DOHH2 (cell line): ENCODE measurements around the gene ZNF860.

Experiments
- H3F3A ChIP-seq: fragments of 200-600 bp; sonication (generic), shearing (Covaris generic); 2 replicates; pipeline ENCODE4 v1.6.0; 2016; ENCODE audit warnings: antibody characterized with exemption, mild to moderate bottlenecking; ENCODE audit not compliant: control insufficient read depth, insufficient read depth
- H3K27ac ChIP-seq: fragments of 200-600 bp; sonication (generic); 2 replicates; pipeline ENCODE4 v1.5.1; 2014; ENCODE audit warnings: low read depth, mild to moderate bottlenecking, low read length, moderate library complexity
- H3K27me3 ChIP-seq: fragments of 200-600 bp; sonication (generic); 2 replicates; pipeline ENCODE4 v1.6.1; 2014; ENCODE audit warnings: mild to moderate bottlenecking, low read length, mixed read lengths; ENCODE audit not compliant: control insufficient read depth
- H3K36me3 ChIP-seq: fragments of 200-600 bp; sonication (generic); 2 replicates; pipeline ENCODE4 v1.6.1; 2014; ENCODE audit warnings: mild to moderate bottlenecking, low read length, moderate library complexity, mixed read lengths; ENCODE audit not compliant: control insufficient read depth
- H3K4me1 ChIP-seq: fragments of 200-600 bp; sonication (generic); 2 replicates; pipeline ENCODE4 v1.6.1; 2014; ENCODE audit warnings: mild to moderate bottlenecking, low read length, mixed read lengths; ENCODE audit not compliant: control insufficient read depth
- H3K4me2 ChIP-seq: fragments of 200-600 bp; sonication (generic); 2 replicates; pipeline ENCODE4 v1.6.0; 2014; ENCODE audit warnings: mild to moderate bottlenecking, low read length, moderate library complexity
- H3K4me3 ChIP-seq: fragments of 200-600 bp; sonication (generic); 2 replicates; pipeline ENCODE4 v1.5.1; 2014; ENCODE audit warnings: mild to moderate bottlenecking, low read length, mixed read lengths
- H3K79me2 ChIP-seq: fragments of 200-600 bp; sonication (generic); 2 replicates; pipeline ENCODE4 v1.6.1; 2014; ENCODE audit warnings: mild to moderate bottlenecking, low read length, mixed read lengths; ENCODE audit not compliant: control insufficient read depth
- H3K9me2 ChIP-seq: fragments of 200-600 bp; sonication (generic); replicated peaks from 2 replicates; pipeline ENCODE4 v1.6.1; 2014; ENCODE audit warnings: mild to moderate bottlenecking, low read length, mixed read lengths; ENCODE audit not compliant: control insufficient read depth
- H3K9me3 ChIP-seq: fragments of 200-600 bp; sonication (generic); 2 replicates; pipeline ENCODE4 v1.6.1; 2014; ENCODE audit warnings: antibody characterized with exemption, low read length, mixed read lengths; ENCODE audit not compliant: control insufficient read depth, insufficient read depth
- H4K20me1 ChIP-seq: fragments of 200-600 bp; sonication (generic); 2 replicates; pipeline ENCODE4 v1.6.0; 2014; ENCODE audit warnings: low read depth, mild to moderate bottlenecking, antibody characterized with exemption, low read length, moderate library complexity; ENCODE audit not compliant: control insufficient read depth, insufficient read depth
- CTCF ChIP-seq: fragments of 200-600 bp; sonication (generic); IDR thresholded peaks from one replicate; pipeline ENCODE4 v1.5.1; 2014; ENCODE audit warnings: antibody characterized with exemption, mild to moderate bottlenecking, low read depth, low read length; ENCODE audit not compliant: poor library complexity, severe bottlenecking
- EZH2phosphoT487 ChIP-seq: fragments of 200-600 bp; sonication (generic); IDR thresholded peaks from 2 replicates; pipeline ENCODE4 v1.6.1; 2017; ENCODE audit warnings: borderline replicate concordance, mild to moderate bottlenecking, antibody characterized with exemption, low read length, moderate library complexity, mixed read lengths

The ZNF860 gene

DNA sequence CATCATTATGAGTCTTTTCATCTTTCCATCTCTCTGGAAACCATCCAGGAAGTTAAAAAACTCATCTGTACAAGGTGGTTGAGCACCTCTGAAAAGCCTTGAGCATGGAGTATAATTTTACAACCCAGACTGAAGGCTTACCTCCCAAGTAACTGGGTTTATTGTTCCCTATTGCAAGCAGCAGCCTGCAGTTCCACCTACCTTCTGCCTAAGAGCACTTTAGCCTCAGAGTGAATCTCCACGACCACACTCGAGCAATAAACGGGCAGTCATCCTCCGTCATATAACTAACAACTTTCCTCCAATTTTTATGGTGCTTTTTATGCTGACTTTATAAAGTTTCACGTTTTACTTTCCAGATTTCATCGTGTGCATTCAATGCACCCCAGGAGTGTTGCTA, 33.3 kb upstream of the ZNF860 start:
- TF ChIP-seq EZH2phosphoT487 (no peak), CTCF (no peak)
- H3K4me2 ChIP-seq: peak overlapping the region; percentile 100

DNA sequence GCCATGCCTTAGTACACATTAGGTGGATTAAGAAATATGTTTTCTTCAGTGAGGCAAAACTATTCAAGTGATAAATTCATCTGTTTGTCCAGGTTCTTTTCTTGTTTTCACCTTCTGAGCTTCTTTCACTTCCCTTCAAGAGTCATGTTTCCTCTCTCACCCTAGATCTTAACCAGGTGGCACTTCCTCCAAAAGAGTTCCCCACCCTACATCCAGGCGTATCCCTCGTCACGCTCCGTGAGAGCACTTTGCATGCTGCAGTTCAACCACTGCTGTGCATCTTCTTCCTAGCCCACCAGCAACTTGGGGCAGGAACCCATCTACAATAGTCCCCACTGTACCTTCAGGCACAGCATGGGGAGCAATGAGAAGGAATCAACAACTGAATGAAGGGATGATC, 29.3 kb upstream of the ZNF860 start:
- peaks cover 16% of the 10 kb centered on the region for H3K9me3 ChIP-seq
- peak overlapping the region; percentile 98 for H3K27ac ChIP-seq
- H3K4me2 ChIP-seq: peak overlapping the region; percentile 87
- H3F3A ChIP-seq: peaks cover 64% of the 10 kb centered on the region
- peaks cover 86% of the 10 kb centered on the region for H3K79me2 ChIP-seq
- H3K27me3 ChIP-seq: no peaks in the 10 kb centered on the region
- TF ChIP-seq EZH2phosphoT487 (no peak), CTCF (no peak)
- peaks cover 98% of the 10 kb centered on the region for H3K4me1 ChIP-seq
- peak overlapping the region; percentile 65 for H3K4me3 ChIP-seq
- H3K9me2 ChIP-seq: no peaks in the 10 kb centered on the region
- peaks cover 52% of the 10 kb centered on the region for H3K36me3 ChIP-seq
- H4K20me1 ChIP-seq: no peaks in the 10 kb centered on the region

More for the DNA sequence above, 33.3 kb upstream of the ZNF860 start:
- H3F3A ChIP-seq: peaks cover 64% of the 10 kb centered on the region
- H3K27ac ChIP-seq: peak overlapping the region; percentile 98
- H3K9me3 ChIP-seq: peaks cover 4% of the 10 kb centered on the region; the same call in 1 of the 2 replicates
- no peaks in the 10 kb centered on the region for H3K27me3 ChIP-seq
- peaks cover 39% of the 10 kb centered on the region for H3K36me3 ChIP-seq
- H3K4me3 ChIP-seq: peak overlapping the region; percentile 87
- no peaks in the 10 kb centered on the region for H3K9me2 ChIP-seq
- peaks cover 97% of the 10 kb centered on the region for H3K4me1 ChIP-seq
- H4K20me1 ChIP-seq: no peaks in the 10 kb centered on the region
- peaks cover 86% of the 10 kb centered on the region for H3K79me2 ChIP-seq

DNA sequence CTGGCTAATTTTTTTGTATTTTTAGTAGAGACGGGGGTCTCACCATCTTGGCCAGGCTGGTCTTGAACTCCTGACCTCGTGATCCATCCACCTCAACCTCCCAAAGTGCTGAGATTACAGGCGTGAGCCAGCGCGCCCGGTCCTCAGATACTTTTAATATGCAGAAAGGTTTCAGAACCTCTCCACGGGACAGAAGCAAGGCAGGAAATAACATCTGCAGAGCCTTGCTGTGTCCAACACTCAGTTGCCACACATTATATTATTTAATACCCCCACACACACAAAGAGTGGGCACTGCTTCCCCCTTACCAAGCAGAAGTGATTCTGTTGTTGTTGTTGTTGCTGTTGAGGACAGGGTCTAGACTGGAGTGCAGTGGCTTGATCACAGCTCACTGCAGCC, 28.5 kb upstream of the ZNF860 start:
- Histone ChIP-seq H3K36me3 (peaks cover 50% of the 10 kb centered on the region), H3K4me3 (peak overlapping the region; percentile 58), H3K4me2 (peak overlapping the region; percentile 87), H3F3A (peaks cover 55% of the 10 kb centered on the region), H3K4me1 (peaks cover 98% of the 10 kb centered on the region), H3K9me3 (peaks cover 16% of the 10 kb centered on the region), H4K20me1 (no peaks in the 10 kb centered on the region), H3K79me2 (peaks cover 86% of the 10 kb centered on the region), H3K27me3 (no peaks in the 10 kb centered on the region), H3K27ac (peak overlapping the region; percentile 98), H3K9me2 (no peaks in the 10 kb centered on the region)
- TF ChIP-seq CTCF (no peak), EZH2phosphoT487 (no peak)
